Parathyroid adenoma (tissue), 2 donors: Measurements from ENCODE around the gene DAPK3.
"Not testable (repeated sequence)": the region's sequence is repeated elsewhere in the genome, so short reads cannot be mapped to it uniquely, and the experiment has no call there.

Experiments used
- H2AFZ ChIP-seq: fragments of 300-600 bp; sonication (generic); one replicate; pipeline ENCODE4 v1.7.0; 2017; ENCODE audit warnings: antibody characterized with exemption, mild to moderate bottlenecking
- H3K27ac ChIP-seq: fragments of 300-600 bp; sonication (generic); one replicate; pipeline ENCODE4 v1.7.0; 2017
- H3K27me3 ChIP-seq: fragments of 300-600 bp; sonication (generic); one replicate; pipeline ENCODE4 v1.7.0; 2017; ENCODE audit warnings: low read length; ENCODE audit not compliant: control insufficient read depth, insufficient read depth
- H3K36me3 ChIP-seq: fragments of 300-600 bp; sonication (generic); one replicate; pipeline ENCODE4 v1.7.0; 2017; ENCODE audit warnings: low read length; ENCODE audit not compliant: control insufficient read depth, insufficient read depth
- H3K4me1 ChIP-seq: fragments of 300-600 bp; sonication (generic); one replicate; pipeline ENCODE4 v1.7.0; 2017; ENCODE audit warnings: control low read depth
- H3K4me2 ChIP-seq: fragments of 300-600 bp; sonication (generic); one replicate; pipeline ENCODE4 v1.7.0; 2017; ENCODE audit warnings: low read length
- H3K4me3 ChIP-seq: fragments of 300-600 bp; sonication (generic); one replicate; pipeline ENCODE4 v1.7.0; 2017; ENCODE audit warnings: low read depth, low read length
- H3K79me2 ChIP-seq: fragments of 300-600 bp; sonication (generic); one replicate; pipeline ENCODE4 v1.7.0; 2017; ENCODE audit warnings: control low read depth
- H3K9ac ChIP-seq: fragments of 300-600 bp; sonication (generic); one replicate; pipeline ENCODE4 v1.7.0; 2017; ENCODE audit warnings: mild to moderate bottlenecking
- H3K9me3 ChIP-seq: fragments of 300-600 bp; sonication (generic); one replicate; pipeline ENCODE4 v1.7.0; 2017; ENCODE audit warnings: low read length; ENCODE audit not compliant: control insufficient read depth
- CTCF ChIP-seq: fragments of 300-600 bp; sonication (generic); IDR thresholded peaks from one replicate; pipeline ENCODE4 v1.7.0; 2017; ENCODE audit warnings: antibody characterized with exemption, mild to moderate bottlenecking
- donor health status: primary hyperparathyroidism.

DAPK3 gene

GRCh38 chr19:4009990-4010807 lies 39.3 kb upstream of the DAPK3 start:
- Histone ChIP-seq H3K4me2 (no peak overlapping the region), H3K79me2 (peaks cover 65% of the 10 kb centered on the region), H3K27ac (no peak overlapping the region), H3K9ac (no peak overlapping the region), H3K4me3 (no peak overlapping the region), H2AFZ (no peak overlapping the region), H3K27me3 (no peaks in the 10 kb centered on the region), H3K36me3 (no peaks in the 10 kb centered on the region), H3K4me1 (peaks cover 9% of the 10 kb centered on the region), H3K9me3 (no peaks in the 10 kb centered on the region)
- TF ChIP-seq CTCF: no peak

GRCh38 chr19:4007836-4008539 lies 37.1 kb upstream of the DAPK3 start:
- peak overlapping the region; percentile 51 for H2AFZ ChIP-seq
- peak overlapping the region; percentile 61 for H3K9ac ChIP-seq
- no peaks in the 10 kb centered on the region for H3K36me3 ChIP-seq
- H3K27ac ChIP-seq: no peak overlapping the region
- H3K27me3 ChIP-seq: no peaks in the 10 kb centered on the region
- peak overlapping the region; percentile 87 for H3K4me3 ChIP-seq
- H3K4me1 ChIP-seq: peaks cover 9% of the 10 kb centered on the region
- peak overlapping the region; percentile 93 for H3K4me2 ChIP-seq
- H3K79me2 ChIP-seq: peaks cover 45% of the 10 kb centered on the region
- H3K9me3 ChIP-seq: no peaks in the 10 kb centered on the region
- TF ChIP-seq CTCF: no peak

- peak within 1 kb of the TSS; percentile 76 for H3K27ac ChIP-seq
- peak within 1 kb of the TSS; percentile 93 for H3K4me2 ChIP-seq
- H3K79me2 ChIP-seq: peaks cover 39% of the 10 kb centered on the region
- no peaks in the 10 kb centered on the region for H3K9me3 ChIP-seq
- H3K4me3 ChIP-seq: peak within 1 kb of the TSS; percentile 87
- peak within 1 kb of the TSS; percentile 96 for H2AFZ ChIP-seq
- H3K27me3 ChIP-seq: no peaks in the 10 kb centered on the region
- H3K36me3 ChIP-seq: no peaks in the 10 kb centered on the region
- H3K4me1 ChIP-seq: peaks cover 9% of the 10 kb centered on the region
- peak within 1 kb of the TSS; percentile 61 for H3K9ac ChIP-seq
- TF ChIP-seq CTCF: no peak
Observed at GRCh38 chr19:4007021-4007835, 36.3 kb upstream of the DAPK3 start, which contains the start of gene PIAS4. PIAS4 (plus strand) TSS chr19:4007736; CDS start chr19:4007761, 25 bp downstream.

- not testable (repeated sequence) for H3K4me1 ChIP-seq, H3K9ac ChIP-seq, H3K27me3 ChIP-seq, H2AFZ ChIP-seq, H3K4me2 ChIP-seq, H3K4me3 ChIP-seq, H3K27ac ChIP-seq, H3K9me3 ChIP-seq, H3K36me3 ChIP-seq
- H3K79me2 ChIP-seq: peaks cover 26% of the 10 kb centered on the region
Observed at GRCh38 chr19:4005436-4005835, 34.5 kb upstream of the DAPK3 start.

GRCh38 chr19:4000798-4001197 lies 29.9 kb upstream of the DAPK3 start:
- H3K27ac ChIP-seq, H3K9ac ChIP-seq, H3K4me1 ChIP-seq, H2AFZ ChIP-seq, H3K9me3 ChIP-seq, H3K79me2 ChIP-seq, H3K4me2 ChIP-seq, H3K36me3 ChIP-seq, H3K27me3 ChIP-seq, H3K4me3 ChIP-seq: not testable (repeated sequence)

- not testable (repeated sequence) for H3K27ac ChIP-seq, H3K79me2 ChIP-seq, H3K9ac ChIP-seq, H3K4me2 ChIP-seq, H3K4me1 ChIP-seq, H3K27me3 ChIP-seq, H3K36me3 ChIP-seq, H2AFZ ChIP-seq, H3K4me3 ChIP-seq, H3K9me3 ChIP-seq
Observed at GRCh38 chr19:3998667-3999412, 27.9 kb upstream of the DAPK3 start.
